Measurements from ENCODE around the gene VWF.
A peak's percentile ranks its signal among the peaks of the same experiment; 100 is the strongest.

The VWF gene

GRCh38 chr12:5901416-5901815, 223.1 kb downstream of the VWF start:
- no peaks in the 10 kb centered on the region for H4K20me1 ChIP-seq
- no peak overlapping the region for H3K4me3 ChIP-seq
- H3K27ac ChIP-seq = no peak overlapping the region
- H3K9me3 ChIP-seq = no peaks in the 10 kb centered on the region
- no peak overlapping the region for H3K9ac ChIP-seq
- H3K27me3 ChIP-seq = no peaks in the 10 kb centered on the region
- peak; percentile 63; the same call in 1 of the 2 replicates for TF ChIP-seq Cebpa-rat (IDR thresholded peaks at IDR 0.05)
- H3K4me1 ChIP-seq = no peaks in the 10 kb centered on the region
- H3K36me3 ChIP-seq = no peaks in the 10 kb centered on the region
- H3K4me2 ChIP-seq = no peak overlapping the region

DNA sequence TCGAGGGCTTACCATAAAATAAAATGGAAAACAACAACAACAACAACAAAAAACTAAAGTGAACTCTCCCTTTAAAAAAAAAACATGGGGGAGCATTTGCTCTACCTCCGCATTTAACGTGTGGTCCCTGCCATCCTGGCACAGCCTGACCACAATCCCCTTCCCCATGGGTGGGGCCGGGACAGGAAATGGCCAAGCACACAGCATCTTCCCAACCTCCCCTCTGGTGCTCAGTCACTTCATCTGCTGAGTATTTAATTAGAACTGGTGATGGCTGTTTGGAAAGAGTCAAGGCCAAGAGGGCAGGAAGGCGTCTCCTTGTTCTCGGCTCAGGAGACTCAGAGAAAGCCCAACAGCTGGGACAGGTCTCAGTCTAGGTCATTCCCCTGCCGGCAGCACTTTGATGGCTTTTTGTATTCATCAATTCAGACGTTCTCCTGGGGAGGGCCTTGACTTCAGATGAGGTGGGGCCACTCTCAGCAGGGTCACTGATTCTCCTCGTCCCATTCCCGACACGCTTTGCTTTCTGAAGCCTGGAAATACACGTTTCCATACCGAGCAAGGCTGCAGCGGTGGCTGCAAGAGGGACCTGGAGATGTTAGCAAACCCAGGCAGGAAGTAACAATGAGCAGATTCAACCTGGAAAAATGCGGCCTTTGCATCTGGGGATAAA, 223.8 kb downstream of the VWF start:
- Histone ChIP-seq H3K9me3 (no peaks in the 10 kb centered on the region), H3K9ac (no peak overlapping the region), H3K4me3 (no peak overlapping the region), H3K27ac (no peak overlapping the region), H3K36me3 (no peaks in the 10 kb centered on the region), H3K4me2 (no peak overlapping the region), H3K27me3 (no peaks in the 10 kb centered on the region), H4K20me1 (no peaks in the 10 kb centered on the region), H3K4me1 (no peaks in the 10 kb centered on the region)
- TF ChIP-seq Cebpa-rat (IDR thresholded peaks at IDR 0.05) = no peak

DNA sequence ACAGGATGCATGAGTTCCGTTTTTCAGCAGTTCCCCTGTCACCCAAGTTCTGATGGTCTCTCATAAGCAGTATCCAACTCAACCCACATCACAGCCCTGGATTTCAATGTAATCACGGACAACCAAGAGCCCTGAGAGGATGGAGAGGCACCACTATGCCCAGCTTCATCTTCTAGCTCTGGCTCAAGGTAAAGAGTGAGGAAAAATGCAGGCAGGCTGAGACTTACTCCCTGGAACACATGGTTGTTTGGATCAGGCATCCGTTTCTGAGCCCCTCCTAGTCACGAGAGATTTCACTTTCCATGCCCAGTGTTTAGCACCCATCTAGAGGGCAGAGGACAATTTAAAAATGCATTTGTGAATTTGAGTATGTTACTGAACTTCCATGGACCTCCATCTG, 224.4 kb downstream of the VWF start:
- no peak for TF ChIP-seq Cebpa-rat (IDR thresholded peaks at IDR 0.05)
- H4K20me1 ChIP-seq = no peaks in the 10 kb centered on the region
- no peaks in the 10 kb centered on the region for H3K4me1 ChIP-seq

DNA sequence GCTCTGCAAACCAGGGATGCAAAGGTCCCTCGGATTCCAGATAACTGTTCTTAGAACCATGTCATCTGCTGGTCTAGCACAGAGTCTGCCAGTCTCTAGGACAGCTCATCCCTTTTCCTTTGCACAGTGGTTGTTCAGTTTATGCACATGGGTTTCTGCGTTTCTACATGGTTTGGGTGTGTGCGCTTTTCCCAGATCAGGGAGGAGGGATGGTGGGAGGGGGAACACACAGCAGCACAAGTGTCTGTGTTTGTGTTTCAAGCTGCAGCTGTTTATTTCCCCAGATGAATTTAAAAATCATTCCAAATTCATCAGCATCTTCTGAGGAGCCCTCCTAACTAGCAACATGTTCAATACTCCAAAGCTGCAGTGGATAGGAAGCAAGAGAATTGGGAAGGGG, 224.8 kb downstream of the VWF start:
- Histone ChIP-seq H3K27ac (no peak overlapping the region), H3K27me3 (no peaks in the 10 kb centered on the region), H4K20me1 (no peaks in the 10 kb centered on the region), H3K4me2 (no peak overlapping the region), H3K9me3 (no peaks in the 10 kb centered on the region), H3K4me3 (no peak overlapping the region), H3K4me1 (no peaks in the 10 kb centered on the region), H3K36me3 (no peaks in the 10 kb centered on the region), H3K9ac (no peak overlapping the region)
- no peak for TF ChIP-seq Cebpa-rat (IDR thresholded peaks at IDR 0.05)

More for the DNA sequence above, 224.4 kb downstream of the VWF start:
- Histone ChIP-seq H3K36me3 (no peaks in the 10 kb centered on the region), H3K27me3 (no peaks in the 10 kb centered on the region), H3K4me3 (no peak overlapping the region), H3K9ac (no peak overlapping the region), H3K27ac (no peak overlapping the region), H3K4me2 (no peak overlapping the region), H3K9me3 (no peaks in the 10 kb centered on the region)

- Histone ChIP-seq H3K27me3 (no peaks in the 10 kb centered on the region), H3K36me3 (no peaks in the 10 kb centered on the region), H3K4me3 (no peak overlapping the region), H3K9me3 (no peaks in the 10 kb centered on the region), H3K4me2 (no peak overlapping the region), H3K9ac (no peak overlapping the region), H3K27ac (no peak overlapping the region), H3K4me1 (no peaks in the 10 kb centered on the region), H4K20me1 (no peaks in the 10 kb centered on the region)
- TF ChIP-seq Cebpa-rat (IDR thresholded peaks at IDR 0.05) = no peak
These were observed 225.6 kb downstream of the VWF start for GRCh38 chr12:5898874-5899273.
